Measurements from ENCODE around the gene LZTR1.

LZTR1 gene

GRCh38 chr22:20979243-20979809 lies 2.8 kb upstream of the LZTR1 start:
- DNase-seq (ENCODE audit: low read depth) = no peak
- in situ Hi-C loops (cut with HindIII; ENCODE audit: low sequenced_read_pairs) = no loop called here
- TF ChIP-seq CTCF (IDR thresholded peaks at IDR 0.05; ENCODE audit: low read depth, low read length, missing control alignments) = no peak
- peak overlapping the region; percentile 16 for H3K4me3 ChIP-seq (ENCODE audit: low read depth, low read length)

GRCh38 chr22:20979940-20980453 lies 2.1 kb upstream of the LZTR1 start:
- no peak for TF ChIP-seq CTCF (IDR thresholded peaks at IDR 0.05; ENCODE audit: low read depth, low read length, missing control alignments)
- peak overlapping the region; percentile 16 for H3K4me3 ChIP-seq (ENCODE audit: low read depth, low read length)
- in situ Hi-C loops (cut with HindIII; ENCODE audit: low sequenced_read_pairs) = loop anchor here (10.0 kb wide), 1 partner anchor 95 kb away; no protein-coding TSS in a partner anchor
- DNase-seq (ENCODE audit: low read depth) = no peak

DNA sequence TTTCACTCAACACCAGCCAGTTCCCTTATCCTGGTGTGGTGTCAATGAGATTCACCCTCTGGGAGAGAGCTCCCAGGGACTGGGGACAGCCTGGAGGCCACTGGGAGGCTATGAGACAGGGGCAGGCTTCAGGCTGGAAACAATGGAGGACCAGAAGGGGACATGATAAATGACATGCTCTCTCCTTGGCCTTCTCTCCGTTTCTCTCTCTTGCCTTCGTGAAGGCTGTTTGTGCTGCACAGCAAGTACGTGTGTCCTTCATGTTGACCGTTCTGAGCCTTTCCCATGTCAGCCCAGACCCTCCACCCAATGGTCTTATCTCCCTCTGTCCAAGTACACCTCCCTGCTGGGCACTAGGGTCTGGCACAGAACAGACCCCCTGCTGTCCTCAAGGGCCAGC lies 1.6 kb upstream of the LZTR1 start:
- TF ChIP-seq CTCF (IDR thresholded peaks at IDR 0.05; ENCODE audit: low read depth, low read length, missing control alignments) = no peak
- no peak for DNase-seq (ENCODE audit: low read depth)
- in situ Hi-C loops (cut with HindIII; ENCODE audit: low sequenced_read_pairs) = loop anchor here (10.0 kb wide), 1 partner anchor 96 kb away; no protein-coding TSS in a partner anchor
- no peak overlapping the region for H3K4me3 ChIP-seq (ENCODE audit: low read depth, low read length)

GRCh38 chr22:20980938-20981722 lies 967 bp upstream of the LZTR1 start:
- no peak for TF ChIP-seq CTCF (IDR thresholded peaks at IDR 0.05; ENCODE audit: low read depth, low read length, missing control alignments)
- peak overlapping the region; percentile 90 for H3K4me3 ChIP-seq (ENCODE audit: low read depth, low read length)
- in situ Hi-C loops (cut with HindIII; ENCODE audit: low sequenced_read_pairs) = loop anchor here (10.0 kb wide), 1 partner anchor 96 kb away; no protein-coding TSS in a partner anchor
- DNase-seq (ENCODE audit: low read depth) = no peak

DNA sequence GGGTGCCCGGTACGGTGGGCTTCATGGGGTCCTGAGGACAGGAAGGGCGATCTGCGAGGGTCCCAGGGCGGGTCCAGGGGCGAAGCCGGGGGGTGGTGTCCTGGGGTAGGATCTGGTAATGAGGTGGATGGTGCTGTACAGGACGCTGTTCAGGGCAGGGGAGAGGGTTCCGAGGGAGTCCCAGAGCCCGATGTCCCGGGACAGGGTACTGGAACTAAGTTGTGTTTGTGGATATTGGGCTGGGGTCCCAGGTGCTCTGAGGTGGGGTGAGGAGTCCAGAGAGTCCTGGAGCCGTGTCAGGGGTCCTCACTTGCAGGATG lies 426 bp downstream of the LZTR1 start:
- peak overlapping the region; percentile 90 for H3K4me3 ChIP-seq (ENCODE audit: low read depth, low read length)
- in situ Hi-C loops (cut with HindIII; ENCODE audit: low sequenced_read_pairs) = loop anchor here (10.0 kb wide), 1 partner anchor 98 kb away; no protein-coding TSS in a partner anchor

More for the DNA sequence above, 426 bp downstream of the LZTR1 start:
- no peak for DNase-seq (ENCODE audit: low read depth)
- TF ChIP-seq CTCF (IDR thresholded peaks at IDR 0.05; ENCODE audit: low read depth, low read length, missing control alignments) = no peak
